GM12891 (cell line): ENCODE results near the gene TLR2.

Source experiments
- POLR2A ChIP-seq: IDR thresholded peaks from 2 replicates; pipeline ENCODE4 v1.6.1; 2011; ENCODE audit warnings: low read depth, low read length, control low read depth
- POLR2AphosphoS5 ChIP-seq: IDR thresholded peaks from 2 replicates; pipeline ENCODE4 v1.6.1; 2011; ENCODE audit warnings: low read depth, low read length, control low read depth
- POU2F2 ChIP-seq: IDR thresholded peaks from 2 replicates; pipeline ENCODE4 v1.6.1; 2011; ENCODE audit warnings: low read depth, mild to moderate bottlenecking, control low read depth, low read length, moderate library complexity
- SPI1 ChIP-seq: IDR thresholded peaks from 2 replicates; pipeline ENCODE4 v1.6.1; 2011; ENCODE audit warnings: low read depth, low read length, control low read depth
- TAF1 ChIP-seq: IDR thresholded peaks from 2 replicates; pipeline ENCODE4 v1.6.1; 2011; ENCODE audit warnings: low read depth, low read length, control low read depth

- no peak for TF ChIP-seq TAF1
- TF ChIP-seq POLR2A, result no peak
- no peak for TF ChIP-seq POLR2AphosphoS5
- no peak for TF ChIP-seq SPI1
- TF ChIP-seq POU2F2, result no peak
Measured at GRCh38 chr4:153741541-153741940, 57.5 kb downstream of the TLR2 start.
